ENCODE results near the gene PYHIN1.
"Not testable (repeated sequence)": the region's sequence is repeated elsewhere in the genome, so short reads cannot be mapped to it uniquely, and the experiment has no call there.

Gene PYHIN1

DNA sequence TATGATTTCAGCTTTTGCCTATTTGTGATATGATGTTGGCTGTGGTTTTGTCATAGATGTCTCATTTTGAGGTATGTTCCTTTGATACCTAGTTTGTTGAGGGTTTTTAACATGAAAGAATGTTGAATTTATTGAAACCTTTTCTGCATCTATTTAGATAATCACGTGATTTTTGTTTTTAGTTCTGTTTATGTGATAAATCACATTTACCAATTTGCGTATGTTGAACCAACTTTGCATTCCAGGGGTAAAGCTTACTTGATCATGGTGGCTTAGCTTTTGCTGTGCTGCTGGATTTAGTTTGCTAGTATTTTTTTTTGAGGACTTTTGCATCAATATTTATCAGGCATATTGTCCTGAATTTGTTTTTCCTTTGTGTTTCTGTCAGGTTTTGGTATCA, 51.9 kb downstream of the PYHIN1 start:
- no peak for DNase-seq

DNA sequence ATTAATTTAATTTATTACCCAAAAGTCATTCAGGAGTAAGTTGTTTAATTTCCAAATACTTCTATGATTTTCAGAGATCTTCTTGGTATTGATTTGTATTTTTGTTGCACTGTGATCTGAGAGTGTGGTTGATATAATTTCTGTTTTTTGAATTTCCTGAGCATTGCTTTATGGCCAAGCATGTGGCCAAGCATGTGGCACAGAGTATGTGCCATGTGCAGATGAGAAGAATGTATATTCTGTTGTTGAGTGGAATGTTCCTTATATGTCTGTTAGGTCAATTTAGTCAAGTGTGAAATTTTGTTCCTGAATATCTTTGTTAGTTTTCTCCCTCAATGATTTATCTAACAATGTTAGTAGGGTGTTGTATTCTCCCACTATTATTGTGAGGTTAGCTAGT, 53.0 kb downstream of the PYHIN1 start:
- DNase-seq: no peak

DNA sequence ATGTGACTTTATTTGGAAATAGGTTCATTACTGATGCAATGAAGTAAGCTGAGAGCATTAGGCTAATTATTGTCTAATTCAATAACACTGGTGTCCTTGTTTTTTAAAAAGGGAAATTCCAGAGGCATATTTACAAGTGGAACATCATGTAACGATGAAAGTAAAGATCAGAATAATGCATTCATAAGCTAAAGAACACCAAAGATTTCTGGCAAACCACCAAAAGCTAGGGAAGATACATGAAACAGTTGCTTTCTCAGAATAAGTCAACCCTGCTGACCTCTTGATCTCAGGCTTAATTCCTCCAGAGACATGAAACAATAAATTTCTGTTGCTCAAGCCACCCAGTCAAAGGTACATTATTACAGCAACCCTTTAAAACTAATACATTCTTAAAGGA, 58.1 kb downstream of the PYHIN1 start:
- no peak for DNase-seq

- no peak for DNase-seq
These were observed 61.5 kb downstream of the PYHIN1 start for GRCh38 chr1:158992787-158993312.

- no peak for DNase-seq
These were observed 65.6 kb downstream of the PYHIN1 start for GRCh38 chr1:158996998-158997397.

- no peak for DNase-seq
These were observed 66.9 kb downstream of the PYHIN1 start for GRCh38 chr1:158998037-158998780.

DNA sequence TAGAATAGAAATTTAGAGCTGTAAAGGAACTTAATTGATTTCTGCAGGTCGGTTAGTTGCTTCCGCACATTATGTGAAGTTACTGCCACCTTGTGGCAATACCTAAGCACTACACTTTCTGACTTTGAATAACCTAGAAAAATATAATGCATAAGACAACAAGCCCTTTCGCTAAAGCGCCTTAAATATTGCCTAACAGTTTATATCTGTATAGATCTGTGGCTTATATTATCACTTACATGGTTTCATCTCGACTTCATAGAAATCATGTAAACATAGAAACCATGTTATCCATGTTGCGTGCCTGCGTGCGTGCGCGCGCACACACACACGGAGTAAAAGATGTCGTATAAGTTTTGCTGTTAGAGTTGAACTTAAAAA, 67.4 kb downstream of the PYHIN1 start:
- peak; percentile 7 for DNase-seq

- no peak for DNase-seq
These were observed 68.1 kb downstream of the PYHIN1 start for GRCh38 chr1:158999316-159000069.

GRCh38 chr1:159000070-159000409, 68.7 kb downstream of the PYHIN1 start:
- DNase-seq: no peak

DNA sequence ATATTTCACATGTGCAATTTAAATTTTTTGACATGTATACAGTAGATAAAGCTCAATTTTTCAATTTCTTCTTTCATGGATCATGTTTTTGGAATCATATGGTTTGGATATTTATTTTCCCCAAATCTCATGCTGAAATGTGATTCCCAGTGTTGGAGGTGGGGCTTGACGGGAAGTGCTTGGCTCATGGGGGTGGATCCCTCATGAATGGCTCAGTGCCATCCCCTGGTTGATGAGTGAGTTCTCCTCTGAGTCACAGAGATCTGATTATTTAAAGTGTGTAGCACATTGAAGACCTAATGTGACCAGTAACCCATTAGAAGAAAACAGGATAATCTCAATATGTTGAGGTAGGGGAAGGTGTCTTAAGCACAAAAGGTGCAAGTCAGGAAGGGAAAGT, 69.3 kb downstream of the PYHIN1 start:
- DNase-seq: no peak

DNA sequence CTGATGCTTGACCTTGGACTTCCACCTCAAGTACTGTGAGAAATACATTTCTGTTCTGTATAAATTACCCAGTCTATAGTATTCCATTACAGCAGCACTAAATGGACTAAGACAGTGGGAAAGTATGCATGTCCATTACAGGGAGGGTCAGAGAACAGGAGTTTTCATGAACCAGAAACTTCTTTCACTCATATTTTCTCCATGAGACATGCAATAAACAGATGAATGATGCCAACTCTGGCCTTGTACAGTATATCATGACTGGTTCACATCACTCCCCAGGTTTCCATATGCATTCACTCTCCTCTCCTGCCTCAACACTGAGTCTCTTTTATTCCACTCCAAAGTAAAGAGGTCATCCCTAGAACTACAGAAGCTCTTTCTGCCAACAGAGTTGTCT, 73.8 kb downstream of the PYHIN1 start:
- no peak for DNase-seq

DNA sequence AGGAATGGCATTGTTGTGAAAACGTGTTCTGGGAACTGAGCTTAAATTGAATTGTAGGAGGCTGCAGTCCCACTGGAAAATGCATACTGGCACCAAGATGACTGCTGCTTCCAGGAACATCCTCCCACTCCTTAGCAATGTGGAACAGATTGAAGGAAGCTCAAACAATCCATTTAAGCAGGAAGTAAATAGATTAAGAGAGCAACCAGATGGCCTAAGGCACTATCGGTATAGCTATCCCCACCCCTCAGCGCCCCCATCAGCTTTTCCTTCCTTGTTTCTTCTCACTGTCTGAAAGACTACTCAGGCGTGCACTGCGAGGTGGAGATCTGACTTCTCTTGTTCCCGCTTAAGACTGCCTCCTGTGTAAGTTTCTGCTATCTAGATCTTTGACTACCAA, 74.3 kb downstream of the PYHIN1 start:
- DNase-seq: no peak

DNA sequence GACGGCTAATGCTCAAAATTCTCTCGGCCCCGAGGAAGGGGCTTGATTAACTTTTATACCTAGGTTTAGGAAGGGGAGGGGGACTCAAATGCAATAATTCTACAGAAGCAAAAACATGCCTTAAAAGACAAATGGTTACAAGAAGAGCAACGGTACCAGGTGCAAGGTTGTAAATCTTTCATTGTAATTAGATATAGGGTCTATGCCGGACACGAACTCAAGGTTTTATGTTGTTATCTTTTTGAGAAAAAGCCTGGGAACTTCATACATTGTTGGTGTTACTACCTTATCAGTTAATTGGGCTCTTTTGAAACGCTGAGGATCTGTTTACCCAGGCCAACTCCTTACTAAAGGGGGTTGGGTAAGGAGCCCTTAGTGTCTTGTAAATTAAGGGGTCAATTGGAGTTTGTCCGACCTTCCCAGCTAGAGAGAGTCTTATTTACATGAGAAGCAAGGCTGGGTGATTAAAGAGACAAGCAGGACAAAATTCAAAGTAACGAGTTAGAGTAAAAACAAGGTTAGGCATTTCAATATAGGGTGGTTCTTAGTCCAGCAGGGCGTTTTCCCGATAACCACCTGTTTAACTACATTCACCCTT, 75.0 kb downstream of the PYHIN1 start:
- not testable (repeated sequence) for DNase-seq

DNA sequence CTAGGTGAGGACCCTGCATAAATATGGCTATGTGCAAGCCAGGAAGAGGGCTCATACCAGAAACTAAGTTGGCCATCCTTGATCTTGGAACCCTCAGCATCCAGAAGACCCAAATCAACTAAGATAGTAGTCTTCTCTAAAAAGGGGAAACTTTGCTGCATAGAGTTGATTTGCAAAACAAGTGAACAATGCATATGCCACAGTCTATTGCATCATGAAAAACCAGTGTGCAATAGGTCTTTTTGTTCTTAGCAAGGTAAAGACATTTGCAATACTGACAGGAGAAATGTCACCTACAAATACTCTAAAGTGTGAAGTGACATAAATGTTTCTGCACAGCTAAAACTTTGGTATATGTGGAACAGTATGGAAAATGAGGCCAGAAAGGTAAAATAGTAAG, 76.4 kb downstream of the PYHIN1 start:
- no peak for DNase-seq

DNA sequence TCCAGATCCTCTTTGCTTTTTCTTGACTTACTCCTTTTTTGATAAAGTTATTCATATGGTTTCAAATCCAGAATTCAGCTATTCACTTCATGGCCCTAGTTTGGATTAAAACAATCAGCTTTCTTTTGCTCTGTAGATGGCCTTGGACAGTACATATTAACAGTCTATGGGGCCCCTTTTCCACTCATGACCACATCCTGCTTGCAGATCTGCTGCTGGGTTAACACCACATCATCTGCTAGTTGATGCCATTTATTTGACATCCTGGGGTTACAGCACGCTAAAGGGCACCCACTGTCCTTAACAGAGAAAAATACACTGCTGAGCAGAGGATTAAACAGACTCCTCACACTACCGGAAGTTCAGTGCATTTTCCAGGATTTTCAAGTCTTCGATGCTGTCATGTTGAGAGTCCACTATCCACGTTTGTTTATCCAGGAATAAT, 77.4 kb downstream of the PYHIN1 start:
- peak; percentile 56 for DNase-seq

- DNase-seq: no peak
These were observed 77.9 kb downstream of the PYHIN1 start for GRCh38 chr1:159009287-159009686.

DNA sequence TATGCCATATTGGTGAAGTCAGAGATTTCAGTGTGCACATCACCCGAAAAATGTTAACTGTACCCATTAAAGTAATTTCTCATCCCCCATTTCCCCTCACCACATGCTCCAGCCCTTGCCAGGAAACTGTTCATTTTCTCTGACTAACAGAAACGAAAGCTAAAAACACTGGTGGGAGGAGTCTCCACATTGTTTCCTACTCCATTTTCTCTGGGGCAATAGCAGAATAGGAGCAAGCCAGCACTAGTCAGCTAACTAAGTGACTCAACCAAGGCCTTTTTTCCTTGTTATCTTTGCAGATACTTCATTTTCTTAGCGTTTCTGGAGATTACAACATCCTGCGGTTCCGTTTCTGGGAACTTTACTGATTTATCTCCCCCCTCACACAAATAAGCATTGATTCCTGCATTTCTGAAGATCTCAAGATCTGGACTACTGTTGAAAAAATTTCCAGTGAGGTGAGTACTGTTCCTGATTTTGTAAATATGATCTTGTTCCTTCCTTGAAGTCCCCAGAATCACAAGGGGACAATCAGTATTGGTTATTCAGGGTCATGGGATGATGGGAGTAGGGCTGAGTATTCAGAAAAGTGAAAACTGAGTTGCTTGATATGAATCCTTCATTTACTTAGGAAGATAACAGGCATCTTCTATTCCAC, 78.5 kb downstream of the PYHIN1 start, which contains the start of gene IFI16:
IFI16 (plus strand) TSS at position 204 of the 658 bp plus-strand sequence. CDS start 4,774 bp downstream, outside the sequence.
- peak; percentile 66 for DNase-seq

DNA sequence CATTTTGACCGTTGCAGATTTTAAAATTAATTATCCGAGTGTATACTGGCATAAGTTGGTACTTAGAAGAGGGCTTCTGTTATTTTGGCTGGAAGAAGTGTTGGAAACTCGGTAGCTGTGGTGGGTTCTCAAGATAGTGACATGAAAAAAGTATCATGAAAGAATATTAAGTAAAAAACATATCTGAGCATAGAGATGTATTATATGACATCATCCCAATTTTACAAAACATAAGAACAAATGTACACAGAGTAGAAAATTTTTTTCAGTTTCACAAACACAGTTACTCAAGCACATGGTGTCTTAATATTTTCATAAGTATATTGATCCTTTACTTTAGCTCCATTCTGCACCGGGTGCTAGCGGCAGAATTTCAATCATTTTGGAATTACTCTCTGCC, 79.0 kb downstream of the PYHIN1 start:
- no peak for DNase-seq

GRCh38 chr1:159011001-159011400, 79.6 kb downstream of the PYHIN1 start:
- DNase-seq: not testable (repeated sequence)

GRCh38 chr1:159011751-159012150, 80.4 kb downstream of the PYHIN1 start:
- no peak for DNase-seq

GRCh38 chr1:159012495-159012894, 81.1 kb downstream of the PYHIN1 start:
- DNase-seq: peak; percentile 60

DNA sequence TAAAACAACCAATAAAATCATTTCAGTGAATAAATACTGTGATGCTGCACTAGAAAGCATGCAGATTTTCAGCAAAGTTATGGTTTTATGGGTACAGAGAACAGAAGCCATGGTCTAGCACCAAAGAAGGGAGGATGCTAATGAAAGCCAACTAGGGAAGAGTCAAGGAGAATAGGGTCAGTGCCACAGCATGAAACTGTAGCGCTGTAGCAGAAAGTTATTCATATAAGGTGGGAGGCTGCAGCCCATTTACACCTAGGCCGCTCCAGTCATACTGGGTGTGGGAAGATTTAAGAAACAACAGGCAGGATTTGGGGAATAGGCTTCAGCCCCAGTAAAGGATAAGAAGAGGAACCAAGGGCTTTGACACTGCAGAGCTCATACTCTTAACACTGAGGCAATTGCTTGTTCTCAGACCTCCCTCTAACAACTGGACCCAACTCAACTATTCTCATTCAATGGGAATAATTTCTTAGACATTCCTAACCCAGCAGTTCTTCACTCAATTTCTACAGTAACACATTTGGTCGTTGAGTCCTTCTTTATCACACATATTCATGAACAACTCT, 82.7 kb downstream of the PYHIN1 start:
- DNase-seq: no peak

GRCh38 chr1:159014851-159015250, 83.5 kb downstream of the PYHIN1 start:
- no peak for DNase-seq
